BJ (cell line): ENCODE results near the gene CEACAM3. TPM values are rescaled to one million over a fixed set of nuclear protein-coding genes. Genes with fewer than 3 reads are reported as not detected.
"Not testable (repeated sequence)": the region's sequence is repeated elsewhere in the genome, so short reads cannot be mapped to it uniquely, and the experiment has no call there.

Experiments used
- CTCF ChIA-PET: fragments of 350-600 bp; formaldehyde crosslinking; extraction: SDS; loops from one replicate; lab custom pipeline; 2021; ENCODE audit warnings: antibody characterized with exemption, inconsistent platforms; lab: Yijun Ruan, JAX
- POLR2A ChIA-PET: fragments of 300-600 bp; sonication (Branson Sonifier 250); formaldehyde crosslinking; extraction: SDS; loops from one replicate; lab custom pipeline; 2021; ENCODE audit warnings: antibody characterized with exemption; lab: Charles Lee
- DNase-seq: peaks from one replicate; pipeline ENCODE4 v3.0.0-alpha.2; 2011; ENCODE audit warnings: low read depth
- H3K27me3 ChIP-seq: 2 replicates; pipeline ENCODE4 v1.6.0; 2011; ENCODE audit warnings: low read length; ENCODE audit not compliant: control insufficient read depth, insufficient read depth
- H3K36me3 ChIP-seq: 2 replicates; pipeline ENCODE4 v1.5.1; 2011; ENCODE audit warnings: low read length; ENCODE audit not compliant: control insufficient read depth, insufficient read depth
- H3K4me3 ChIP-seq: 2 replicates; pipeline ENCODE4 v1.5.1; 2011; ENCODE audit warnings: low read depth, mild to moderate bottlenecking, control low read depth, low read length
- polyA plus RNA-seq: library from polyadenylated mRNA; depleted of rRNA; stranded (reverse); fragments of >200 nt; gene quantifications from 2 replicates; pipeline ENCODE4 v1.2.3, GENCODE V29; 2011
- TF ChIP-seq, protein P1 (sequence below): IDR thresholded peaks from 2 replicates; pipeline ENCODE4 v1.5.1; 2011; ENCODE audit warnings: low read depth, mild to moderate bottlenecking, control low read depth, inconsistent platforms, low read length, moderate library complexity; ENCODE audit not compliant: insufficient read depth

Gene CEACAM3
- polyA plus RNA-seq, 1 experiment = not detected

DNA sequence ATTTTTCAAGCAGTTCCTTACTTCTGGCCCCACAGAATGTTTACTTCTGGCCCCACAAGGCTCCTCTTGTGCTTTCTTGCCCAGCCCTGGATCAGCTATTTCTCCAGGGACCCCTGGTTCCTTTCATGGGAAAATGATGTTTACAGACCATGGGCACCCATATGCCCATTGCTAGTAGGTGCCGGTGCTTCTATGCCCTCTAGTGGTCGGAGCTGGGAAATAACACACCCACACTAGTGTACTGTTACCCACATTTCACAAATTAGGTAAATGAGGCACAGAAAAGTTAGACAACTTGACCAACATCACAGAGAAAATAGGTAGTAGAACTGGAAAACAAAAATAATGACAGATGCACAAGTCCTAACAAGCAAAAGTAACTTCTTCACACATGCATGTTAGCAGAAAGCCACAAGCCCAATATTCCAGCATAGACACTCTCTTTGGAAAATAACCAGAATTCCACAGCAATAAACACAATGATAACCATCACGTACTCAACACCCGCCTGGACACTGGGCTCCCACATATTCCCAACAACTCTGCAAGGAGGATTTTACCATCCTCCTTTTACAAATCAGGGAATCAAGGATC is 42.4 kb upstream of the CEACAM3 start:
- no peak overlapping the region for H3K4me3 ChIP-seq
- TF ChIP-seq, protein P1, sequence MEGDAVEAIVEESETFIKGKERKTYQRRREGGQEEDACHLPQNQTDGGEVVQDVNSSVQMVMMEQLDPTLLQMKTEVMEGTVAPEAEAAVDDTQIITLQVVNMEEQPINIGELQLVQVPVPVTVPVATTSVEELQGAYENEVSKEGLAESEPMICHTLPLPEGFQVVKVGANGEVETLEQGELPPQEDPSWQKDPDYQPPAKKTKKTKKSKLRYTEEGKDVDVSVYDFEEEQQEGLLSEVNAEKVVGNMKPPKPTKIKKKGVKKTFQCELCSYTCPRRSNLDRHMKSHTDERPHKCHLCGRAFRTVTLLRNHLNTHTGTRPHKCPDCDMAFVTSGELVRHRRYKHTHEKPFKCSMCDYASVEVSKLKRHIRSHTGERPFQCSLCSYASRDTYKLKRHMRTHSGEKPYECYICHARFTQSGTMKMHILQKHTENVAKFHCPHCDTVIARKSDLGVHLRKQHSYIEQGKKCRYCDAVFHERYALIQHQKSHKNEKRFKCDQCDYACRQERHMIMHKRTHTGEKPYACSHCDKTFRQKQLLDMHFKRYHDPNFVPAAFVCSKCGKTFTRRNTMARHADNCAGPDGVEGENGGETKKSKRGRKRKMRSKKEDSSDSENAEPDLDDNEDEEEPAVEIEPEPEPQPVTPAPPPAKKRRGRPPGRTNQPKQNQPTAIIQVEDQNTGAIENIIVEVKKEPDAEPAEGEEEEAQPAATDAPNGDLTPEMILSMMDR = peak; percentile 77
- CTCF ChIA-PET = interaction anchor here (0.6 to 5.1 kb wide), 17 partner anchors 8 to 190 kb away, joined by 3 to 26 read pairs (median 4); no protein-coding TSS in a partner anchor
- POLR2A ChIA-PET = no interaction called here
- peaks cover 6% of the 10 kb centered on the region for H3K27me3 ChIP-seq
- no peak for DNase-seq
- no peaks in the 10 kb centered on the region for H3K36me3 ChIP-seq

DNA sequence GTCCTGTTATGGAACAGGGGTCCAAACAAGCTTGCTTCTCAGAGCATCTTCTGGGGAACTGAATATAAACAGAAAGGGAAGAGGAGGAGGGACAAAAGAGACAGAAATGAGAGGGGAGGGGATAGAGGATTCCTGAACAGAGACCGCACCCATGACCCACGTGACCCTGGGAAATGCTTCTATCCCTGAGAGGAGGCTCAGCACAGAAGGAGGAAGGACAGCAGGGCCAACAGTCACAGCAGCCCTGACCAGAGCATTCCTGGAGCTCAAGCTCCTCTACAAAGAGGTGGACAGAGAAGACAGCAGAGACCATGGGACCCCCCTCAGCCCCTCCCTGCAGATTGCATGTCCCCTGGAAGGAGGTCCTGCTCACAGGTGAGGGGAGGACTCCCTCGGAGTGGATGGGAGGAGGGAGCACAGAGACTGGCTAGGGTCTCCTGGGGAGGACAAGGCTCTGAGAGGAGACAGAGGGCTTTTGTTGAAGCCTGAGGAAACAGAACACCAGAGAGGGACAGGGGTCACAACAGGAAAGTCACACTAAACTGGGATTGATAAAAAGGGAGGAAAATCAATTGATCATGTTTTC is 41.0 kb upstream of the CEACAM3 start, which contains the start of gene CEACAM6:
TSS of gene CEACAM6 (plus strand) at position 203 of the 586 bp plus-strand sequence. CDS start at position 312, 109 bp downstream.
- ChIA-PET POLR2A (no interaction called here), CTCF (interaction anchor here (0.9 to 5.1 kb wide), 6 partner anchors 15 to 114 kb away, joined by 3 to 26 read pairs (median 4); no protein-coding TSS in a partner anchor)
- TF ChIP-seq, protein P1 = no peak
- Histone ChIP-seq H3K36me3 (no peaks in the 10 kb centered on the region), H3K27me3 (peaks cover 6% of the 10 kb centered on the region), H3K4me3 (no peak within 1 kb of the TSS)
- no peak for DNase-seq

DNA sequence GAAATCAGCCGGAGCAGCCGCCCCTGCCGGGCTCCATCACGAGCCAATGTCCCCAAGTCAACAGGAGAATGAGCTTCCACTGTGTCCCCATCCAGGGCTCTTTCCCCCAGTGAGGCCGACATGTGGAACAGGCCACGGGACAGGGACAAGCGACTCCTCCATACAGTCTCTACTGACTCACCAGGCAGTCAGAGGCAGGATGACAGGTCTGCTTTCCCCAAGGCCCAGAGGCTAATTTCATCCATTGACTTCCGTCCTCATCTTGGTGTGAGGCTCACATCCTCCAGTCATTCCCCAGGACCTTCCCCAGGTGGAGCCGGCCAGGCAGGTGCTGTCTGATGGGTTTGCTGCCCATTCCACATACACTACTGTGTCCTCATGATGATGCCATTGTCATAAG is 37.5 kb upstream of the CEACAM3 start:
- no peak for DNase-seq
- no peaks in the 10 kb centered on the region; the same call in 1 of the 2 replicates for H3K27me3 ChIP-seq
- TF ChIP-seq, protein P1 = no peak
- no peaks in the 10 kb centered on the region for H3K36me3 ChIP-seq
- no peak overlapping the region for H3K4me3 ChIP-seq
- CTCF ChIA-PET = no interaction called here
- POLR2A ChIA-PET = no interaction called here

DNA sequence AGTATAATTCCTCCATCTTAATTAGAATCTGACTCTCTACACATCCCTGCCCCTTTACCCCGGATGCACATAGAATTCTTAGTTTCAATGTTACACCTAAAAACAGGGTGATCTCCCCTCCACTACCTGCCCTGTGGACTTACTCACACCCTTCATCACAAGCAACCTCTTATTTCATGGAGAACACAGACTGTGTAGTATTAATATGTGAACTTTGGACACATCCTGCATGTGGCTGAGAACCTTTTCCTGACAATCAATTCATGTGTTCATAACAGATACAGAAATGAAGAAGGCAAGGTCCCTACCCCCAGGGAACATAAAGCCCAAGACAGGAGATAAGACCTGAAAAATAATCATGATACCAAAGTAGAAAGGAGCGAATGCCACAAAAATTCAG is 29.3 kb upstream of the CEACAM3 start:
- POLR2A ChIA-PET = no interaction called here
- TF ChIP-seq, protein P1 = no peak
- H3K36me3 ChIP-seq = no peaks in the 10 kb centered on the region
- no peak for DNase-seq
- CTCF ChIA-PET = interaction anchor here (1.4 kb wide), 1 partner anchor 28 kb away, joined by 6 read pairs; no protein-coding TSS in a partner anchor
- H3K27me3 ChIP-seq = no peaks in the 10 kb centered on the region; the same call in 1 of the 2 replicates
- H3K4me3 ChIP-seq = no peak overlapping the region

DNA sequence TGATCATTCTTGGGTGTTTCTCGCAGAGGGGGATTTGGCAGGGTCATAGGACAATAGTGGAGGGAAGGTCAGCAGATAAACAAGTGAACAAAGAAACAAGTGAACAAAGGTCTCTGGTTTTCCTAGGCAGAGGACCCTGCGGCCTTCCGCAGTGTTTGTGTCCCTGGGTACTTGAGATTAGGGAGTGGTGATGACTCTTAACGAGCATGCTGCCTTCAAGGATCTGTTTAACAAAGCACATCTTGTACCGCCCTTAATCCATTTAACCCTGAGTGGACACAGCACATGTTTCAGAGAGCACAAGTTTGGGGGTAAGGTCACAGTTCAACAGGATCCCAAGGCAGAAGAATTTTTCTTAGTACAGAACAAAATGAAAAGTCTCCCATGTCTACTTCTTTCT is 28.3 kb upstream of the CEACAM3 start:
- POLR2A ChIA-PET, H3K4me3 ChIP-seq, DNase-seq, H3K36me3 ChIP-seq, H3K27me3 ChIP-seq: not testable (repeated sequence)
- CTCF ChIA-PET = interaction anchor here (1.4 kb wide), 1 partner anchor 27 kb away, joined by 6 read pairs; no protein-coding TSS in a partner anchor
